Activated CD4-positive, alpha-beta T cell treated with anti-CD3 and anti-CD28 coated beads, Interleukin-2, Interleukin-4, amounts not matched to agents 100 ng/mL and 50 ng/mL, durations not matched to agents 16 hours and 8 hours (primary cell): Measurements from ENCODE around the gene CNKSR1.
A peak's percentile ranks its signal among the peaks of the same experiment; 100 is the strongest.

ENCODE experiments used
- DNase-seq: peaks from one replicate; pipeline ENCODE4 v3.0.0-alpha.2; 2020; ENCODE audit warnings: low spot score

The CNKSR1 gene

DNA sequence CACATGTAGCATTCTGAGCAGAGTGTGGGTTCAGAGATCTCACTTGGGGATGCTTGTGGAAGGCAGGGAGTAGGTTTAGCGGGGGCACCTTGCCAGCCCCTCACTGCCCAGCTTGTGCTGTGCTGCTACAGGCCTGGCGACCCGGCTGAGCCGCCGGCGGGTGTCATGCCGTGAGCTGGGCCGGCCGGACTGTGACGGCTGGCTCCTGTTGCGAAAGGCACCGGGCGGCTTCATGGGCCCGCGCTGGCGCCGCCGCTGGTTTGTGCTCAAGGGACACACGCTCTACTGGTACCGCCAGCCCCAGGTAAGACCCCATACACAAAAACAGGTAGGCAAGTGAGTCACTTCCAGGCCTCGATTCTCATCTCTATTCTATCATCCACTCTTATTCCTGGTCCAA, 7.6 kb downstream of the CNKSR1 start:
- DNase-seq = no peak

DNA sequence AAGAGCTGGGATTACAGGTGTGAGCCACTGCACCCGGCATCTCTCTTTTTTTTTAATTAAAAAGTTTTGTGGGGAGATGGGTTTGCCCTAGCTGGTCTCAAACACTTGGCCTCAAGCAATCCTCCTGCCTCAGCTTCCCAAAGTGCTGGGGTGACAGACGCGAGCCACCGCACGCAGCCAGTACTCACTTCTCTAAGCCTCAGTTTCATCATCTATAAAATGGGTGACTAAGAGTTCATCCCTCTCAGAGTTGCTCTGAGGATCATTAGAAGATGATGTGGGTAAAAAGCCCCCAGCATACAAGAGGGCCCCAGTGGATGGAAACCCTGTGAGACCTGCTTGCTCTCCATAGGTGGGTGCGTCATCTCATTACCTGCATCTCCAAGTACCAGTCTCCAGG, 10.6 kb downstream of the CNKSR1 start:
- DNase-seq = no peak

DNA sequence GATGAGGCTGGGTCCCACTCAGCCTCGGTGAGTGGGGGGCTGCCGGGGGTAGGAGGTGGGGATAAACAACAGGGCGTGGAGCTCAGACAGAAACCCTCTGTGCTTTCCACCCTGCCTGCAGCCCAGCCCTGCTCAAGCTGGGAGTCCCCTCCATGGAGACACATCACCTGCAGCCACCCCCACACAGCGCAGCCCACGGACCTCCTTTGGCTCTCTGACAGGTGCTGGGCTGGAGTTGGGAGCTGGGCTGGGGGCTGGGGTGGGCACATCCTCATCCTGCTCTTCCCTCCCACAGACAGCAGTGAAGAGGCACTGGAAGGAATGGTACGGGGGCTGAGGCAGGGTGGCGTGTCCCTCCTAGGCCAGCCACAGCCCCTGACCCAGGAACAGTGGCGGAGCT, 11.2 kb downstream of the CNKSR1 start:
- no peak for DNase-seq

DNA sequence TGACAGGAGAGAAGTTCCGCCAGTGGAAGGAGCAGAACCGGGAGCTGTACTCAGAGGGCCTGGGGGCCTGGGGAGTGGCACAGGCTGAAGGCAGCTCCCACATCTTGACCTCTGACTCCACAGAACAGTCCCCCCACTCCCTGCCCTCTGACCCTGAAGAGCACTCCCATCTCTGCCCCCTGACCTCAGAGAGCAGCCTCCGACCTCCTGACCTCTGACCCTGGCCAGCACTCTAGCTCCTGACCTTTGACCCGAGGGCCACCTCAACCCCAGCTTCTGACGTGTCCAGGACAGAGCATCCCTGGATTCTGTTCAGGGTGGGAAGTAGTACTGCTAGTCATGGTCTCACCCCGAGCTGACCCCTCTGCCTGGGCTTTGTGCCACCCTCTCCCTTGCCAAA, 12.0 kb downstream of the CNKSR1 start:
- no peak for DNase-seq

DNA sequence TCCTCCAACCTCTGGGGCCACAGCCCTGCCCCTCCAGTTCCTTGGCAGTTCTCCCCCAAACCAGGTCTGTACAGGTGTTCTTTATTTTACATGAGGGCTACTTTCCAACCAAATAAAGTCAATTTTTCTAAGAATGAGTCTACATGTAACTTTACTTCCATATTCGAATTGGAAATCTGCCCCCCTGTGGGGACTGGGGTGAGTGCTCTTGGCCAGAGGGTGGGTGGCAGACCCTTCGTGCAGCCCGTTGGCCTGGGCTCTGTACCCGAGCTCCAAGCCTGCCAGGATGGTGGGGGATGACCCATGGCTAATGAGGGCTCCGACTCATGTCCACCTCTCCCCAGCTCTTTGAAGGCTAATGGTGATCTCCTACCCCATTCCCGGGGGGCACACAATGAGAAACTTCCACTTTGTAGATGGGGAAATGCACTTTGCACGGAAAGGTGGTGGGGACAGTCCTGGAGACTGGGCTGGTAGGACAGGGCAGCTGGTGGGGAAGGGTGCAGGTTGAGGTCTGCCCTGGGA, 12.5 kb downstream of the CNKSR1 start:
- DNase-seq = no peak

DNA sequence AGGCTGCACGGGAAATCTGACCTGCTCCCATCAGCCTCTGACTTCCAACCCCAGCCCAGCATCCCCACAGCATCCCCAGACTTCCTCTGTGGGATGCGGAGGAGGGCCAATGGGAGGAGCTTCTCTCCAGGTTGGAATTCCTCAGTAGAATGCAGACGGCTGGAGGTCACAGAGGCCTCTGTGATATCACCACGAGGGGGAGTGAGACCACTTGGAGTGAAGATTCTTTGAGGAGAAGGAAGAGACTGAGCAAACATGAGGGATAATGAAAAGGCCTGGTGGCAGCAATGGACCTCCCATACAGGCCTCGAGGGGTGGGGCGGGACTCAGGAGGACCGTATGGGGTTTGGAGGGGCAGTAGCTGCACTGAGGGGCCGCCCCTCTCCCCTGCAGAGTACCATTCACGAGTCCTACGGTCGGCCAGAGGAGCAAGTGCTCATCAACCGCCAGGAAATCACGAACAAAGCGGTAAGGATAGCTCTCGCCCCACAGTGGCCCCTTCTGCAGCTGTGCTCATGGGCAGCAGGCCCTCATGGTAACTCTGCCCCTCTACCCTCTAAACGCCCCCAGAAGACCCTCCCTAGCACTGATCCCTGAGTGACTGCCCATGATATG, 13.2 kb downstream of the CNKSR1 start, which contains the start of gene CATSPER4:
CATSPER4 (plus strand) TSS at position 230 of the 615 bp plus-strand sequence; CDS start at position 256, 26 bp downstream.
- no peak for DNase-seq

DNA sequence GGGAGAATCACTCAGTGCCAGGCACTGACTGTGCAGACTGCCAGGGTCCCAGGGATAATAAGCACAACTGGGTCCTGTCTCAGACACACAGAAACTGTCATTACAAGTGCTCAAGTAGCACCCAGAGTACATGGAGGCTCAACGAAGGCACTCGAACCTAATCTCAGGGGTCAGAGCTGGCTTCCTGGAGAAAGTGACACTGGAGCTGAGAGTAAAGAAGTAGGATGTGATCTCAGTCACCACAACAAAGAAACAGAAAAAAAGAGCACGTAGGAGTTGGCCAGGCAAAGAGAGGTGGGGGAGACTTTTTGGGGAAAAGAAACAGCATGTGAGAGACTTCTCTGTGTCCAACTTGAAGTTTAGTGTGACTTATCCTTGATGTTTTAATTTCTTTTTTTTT, 14.4 kb downstream of the CNKSR1 start:
- DNase-seq = no peak

DNA sequence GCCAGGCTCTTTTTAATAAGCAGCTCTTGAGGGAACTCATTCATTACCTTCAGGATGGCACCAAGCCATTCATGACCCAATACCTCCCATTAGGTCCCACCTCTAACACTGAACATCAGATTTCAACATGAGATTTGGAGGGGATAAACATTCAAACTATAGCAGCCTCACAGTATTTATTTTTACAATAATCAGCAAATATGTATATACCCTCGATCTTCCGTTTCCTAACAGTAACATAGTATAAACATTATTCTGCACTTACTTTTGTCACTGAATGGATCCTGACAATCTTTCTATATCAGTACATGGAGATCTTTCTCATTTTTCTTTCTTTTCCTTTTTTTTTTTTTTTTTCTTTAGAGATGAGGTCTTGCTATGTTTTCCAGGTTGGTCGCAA, 18.5 kb downstream of the CNKSR1 start:
- DNase-seq = no peak

DNA sequence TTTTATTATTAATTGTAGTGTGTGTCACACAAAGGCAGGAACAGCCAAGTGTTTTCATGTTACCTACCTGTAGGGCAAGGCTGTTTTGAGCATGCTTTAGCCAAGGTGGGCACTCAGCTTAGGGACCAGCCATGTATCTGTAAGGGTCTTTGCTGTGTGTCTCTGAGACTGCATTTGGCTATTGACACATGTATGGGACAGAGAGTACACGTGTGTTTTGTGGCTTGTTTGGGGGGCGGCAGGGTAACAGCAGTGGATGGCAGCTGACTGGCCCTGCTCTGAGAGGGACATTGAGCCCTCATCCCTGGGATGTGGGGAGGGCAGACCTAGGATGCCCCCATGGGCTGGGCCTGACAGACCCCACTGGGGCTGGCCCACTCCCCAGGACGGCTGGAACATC, 20.0 kb downstream of the CNKSR1 start:
- no peak for DNase-seq

DNA sequence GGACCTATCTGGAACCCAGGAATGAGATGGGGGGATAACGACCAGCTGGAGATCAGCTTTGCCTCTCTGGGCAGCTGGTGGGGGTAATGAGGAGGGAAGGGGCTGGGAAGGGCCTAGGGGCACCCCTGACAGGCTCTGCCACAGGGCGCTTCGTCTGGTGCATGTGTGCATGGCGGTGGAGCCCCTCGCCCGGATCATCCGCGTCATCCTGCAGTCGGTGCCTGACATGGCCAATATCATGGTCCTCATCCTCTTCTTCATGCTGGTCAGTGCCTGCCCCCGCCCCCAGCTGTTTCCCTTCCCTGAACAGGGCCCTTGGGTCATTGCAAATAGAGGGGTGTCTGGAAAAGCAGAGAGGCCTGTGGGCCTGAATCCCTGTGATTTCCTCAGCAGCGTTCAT, 20.5 kb downstream of the CNKSR1 start:
- no peak for DNase-seq

DNA sequence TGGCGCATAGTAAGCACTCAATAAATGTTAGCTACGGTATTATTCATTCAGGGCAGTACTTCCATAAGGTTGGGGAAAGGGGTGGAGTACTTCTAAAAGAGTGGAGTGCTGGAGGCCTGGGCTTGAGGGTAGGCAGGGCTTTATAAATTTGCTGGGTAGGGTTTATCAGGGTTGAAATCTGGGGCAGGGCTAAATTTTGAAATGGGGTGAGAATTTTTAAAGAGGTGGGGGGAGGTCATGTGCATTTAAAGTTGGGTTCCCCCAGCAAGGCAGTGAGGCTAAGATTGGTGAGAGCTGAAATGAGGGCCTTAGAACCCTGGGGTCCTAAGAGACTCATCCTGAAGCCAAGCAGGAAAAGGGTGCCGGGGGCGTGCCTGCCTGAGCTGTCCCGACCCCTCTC, 23.1 kb downstream of the CNKSR1 start:
- DNase-seq = no peak

DNA sequence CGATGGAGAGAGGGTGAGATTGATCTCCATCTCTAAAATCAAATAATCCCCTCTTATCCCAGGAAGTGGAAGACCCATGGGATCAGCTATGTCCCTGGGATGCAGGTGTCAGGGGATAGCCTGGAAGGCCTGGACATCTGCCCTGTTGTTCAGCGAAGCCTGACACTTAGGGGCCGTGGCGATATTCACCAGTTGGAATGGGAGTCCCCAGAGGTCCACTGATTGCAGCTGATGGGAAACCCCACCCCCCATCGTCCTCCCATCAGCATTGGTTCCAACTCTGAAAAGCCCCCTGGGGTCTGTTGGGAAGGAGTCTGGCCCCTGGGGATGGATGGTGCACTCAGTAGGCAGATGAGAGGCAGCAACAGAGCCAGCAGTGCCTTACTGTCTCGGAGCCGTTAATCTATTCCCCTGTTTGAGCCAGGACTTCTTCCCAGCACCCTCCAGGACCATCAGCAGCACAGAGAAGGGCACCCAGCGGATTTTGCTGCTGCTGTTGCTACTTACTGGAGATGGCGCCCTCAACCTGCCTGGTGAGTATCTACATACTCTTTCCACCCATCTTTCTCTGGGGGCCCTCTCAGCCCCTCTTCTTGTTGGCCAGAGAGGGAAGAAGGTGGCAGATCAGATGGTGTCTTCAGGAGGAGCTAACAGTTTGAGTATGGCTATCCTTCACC, 26.5 kb downstream of the CNKSR1 start:
- no peak for DNase-seq

DNA sequence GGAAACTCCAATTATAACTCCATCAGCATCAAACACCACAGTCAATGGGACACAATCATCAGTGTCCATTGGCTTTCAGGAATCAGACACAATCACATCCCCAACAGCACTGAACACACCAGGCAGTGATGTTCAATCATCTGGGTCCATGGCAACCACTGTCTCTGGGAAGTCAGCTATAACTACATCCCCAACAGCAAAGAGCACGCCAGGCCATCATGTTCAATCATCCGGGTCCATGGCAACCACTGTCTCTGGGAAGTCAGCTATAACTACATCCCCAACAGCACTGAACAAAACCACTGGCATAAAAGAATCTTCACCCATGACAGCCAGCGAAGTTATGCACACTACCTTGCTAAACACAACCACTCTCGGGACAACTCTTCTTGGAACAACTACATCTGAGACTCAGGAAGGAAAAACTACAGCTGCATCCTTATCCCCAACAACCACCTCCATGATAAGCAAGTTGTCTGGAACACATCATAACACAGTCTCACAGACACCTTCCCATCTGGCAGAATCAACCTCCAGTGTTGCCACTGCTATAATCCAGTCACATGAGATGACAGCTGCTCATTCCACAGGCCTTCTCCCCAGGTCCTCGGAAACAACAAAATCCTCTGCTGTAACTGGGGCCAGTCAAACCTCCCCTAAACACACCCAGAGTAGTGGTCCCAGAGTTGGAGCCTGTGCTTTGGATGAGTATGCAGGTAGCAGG, 33.0 kb downstream of the CNKSR1 start:
- DNase-seq = no peak

DNA sequence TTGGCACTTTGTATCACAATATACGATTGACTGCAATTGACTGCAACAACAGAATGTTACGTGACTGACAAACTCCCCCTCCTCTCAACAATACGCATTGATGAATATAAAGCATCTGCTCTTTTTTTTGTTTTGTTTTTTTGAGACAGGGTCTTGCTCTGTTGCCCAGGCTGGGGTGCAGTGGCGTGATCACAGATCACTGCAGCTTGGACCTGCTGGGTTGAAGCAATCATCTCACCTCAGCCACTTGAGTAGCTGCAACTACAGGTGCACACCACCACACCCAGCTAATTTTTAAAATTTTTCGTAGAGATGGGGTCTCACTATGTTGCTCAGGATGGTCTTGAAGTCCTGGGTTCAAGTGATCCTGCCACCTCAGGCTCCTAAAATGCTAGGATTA, 35.4 kb downstream of the CNKSR1 start:
- DNase-seq = no peak

DNA sequence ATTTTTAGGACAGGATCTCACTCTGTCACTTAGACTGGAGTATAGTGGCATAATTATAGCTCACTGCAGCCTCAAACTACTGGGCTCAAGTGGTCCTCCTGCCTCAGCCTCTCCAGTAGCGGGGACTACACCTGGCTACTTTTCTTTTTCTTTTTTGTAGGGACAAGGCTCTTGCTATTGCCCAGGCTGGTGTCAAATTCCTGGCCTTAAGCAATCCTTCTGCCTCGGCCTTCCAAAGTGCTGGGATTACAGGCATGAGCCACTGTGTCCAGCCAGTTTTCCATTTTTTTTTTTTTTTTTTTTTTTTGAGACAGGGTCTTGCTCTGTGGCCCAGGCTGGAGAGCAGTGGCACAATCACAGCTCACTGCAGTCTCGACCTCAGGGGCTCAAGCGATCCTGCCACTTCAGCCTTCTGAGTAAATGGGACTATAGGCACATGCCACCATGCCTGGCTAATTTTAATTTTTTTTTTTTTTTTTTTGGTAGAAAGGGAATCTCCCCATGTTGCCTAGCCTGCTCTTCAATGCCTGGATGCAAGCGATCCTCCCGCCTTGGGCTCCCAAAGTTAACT, 36.1 kb downstream of the CNKSR1 start:
- DNase-seq = no peak

DNA sequence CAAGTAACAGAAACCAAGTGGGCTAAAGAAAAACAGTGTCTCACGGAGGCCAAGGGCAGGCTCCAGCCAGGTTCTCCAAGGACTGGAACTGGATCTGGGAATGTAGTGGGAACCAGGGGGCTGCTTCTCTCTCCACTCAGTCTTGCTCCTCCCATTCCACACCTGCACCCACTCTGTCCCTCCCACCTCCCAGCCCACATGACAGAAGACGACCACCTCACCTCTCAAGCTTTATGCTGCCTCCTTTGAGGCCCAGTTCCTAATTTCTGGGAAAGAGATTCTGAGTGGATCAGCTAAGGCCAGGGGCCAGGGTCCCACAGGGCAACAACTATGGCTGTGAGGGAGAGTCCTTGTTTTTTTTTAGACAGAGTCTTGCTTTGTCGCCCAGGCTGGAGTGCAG, 38.0 kb downstream of the CNKSR1 start:
- DNase-seq = no peak

DNA sequence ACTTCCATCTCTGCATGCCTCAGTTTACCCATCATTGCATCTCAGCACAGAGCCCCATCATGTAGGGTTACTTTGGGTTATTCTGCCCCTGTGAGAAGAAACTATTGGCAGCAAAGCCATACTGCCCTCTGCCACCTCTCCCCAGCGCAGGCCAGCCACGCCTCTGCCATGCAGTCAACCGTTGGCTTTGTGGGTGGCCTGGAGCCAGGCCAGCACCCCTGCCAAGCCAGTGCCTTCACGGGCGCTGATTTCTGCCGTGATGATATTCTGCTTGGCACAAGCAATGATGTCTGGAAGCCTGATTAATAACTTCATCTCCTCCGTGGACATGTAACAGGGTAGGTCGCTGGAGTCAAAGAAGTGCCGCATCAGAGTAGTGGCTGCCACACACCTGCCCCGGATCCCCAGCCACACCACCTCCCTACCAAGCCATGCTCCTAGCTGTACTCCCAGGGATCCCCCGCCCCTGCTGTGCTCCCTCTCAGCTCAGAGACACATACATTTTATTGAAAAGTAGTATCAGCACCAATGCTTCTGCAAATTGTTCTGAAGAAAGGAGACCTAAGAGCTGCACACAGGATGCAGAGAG, 41.7 kb downstream of the CNKSR1 start:
- no peak for DNase-seq

DNA sequence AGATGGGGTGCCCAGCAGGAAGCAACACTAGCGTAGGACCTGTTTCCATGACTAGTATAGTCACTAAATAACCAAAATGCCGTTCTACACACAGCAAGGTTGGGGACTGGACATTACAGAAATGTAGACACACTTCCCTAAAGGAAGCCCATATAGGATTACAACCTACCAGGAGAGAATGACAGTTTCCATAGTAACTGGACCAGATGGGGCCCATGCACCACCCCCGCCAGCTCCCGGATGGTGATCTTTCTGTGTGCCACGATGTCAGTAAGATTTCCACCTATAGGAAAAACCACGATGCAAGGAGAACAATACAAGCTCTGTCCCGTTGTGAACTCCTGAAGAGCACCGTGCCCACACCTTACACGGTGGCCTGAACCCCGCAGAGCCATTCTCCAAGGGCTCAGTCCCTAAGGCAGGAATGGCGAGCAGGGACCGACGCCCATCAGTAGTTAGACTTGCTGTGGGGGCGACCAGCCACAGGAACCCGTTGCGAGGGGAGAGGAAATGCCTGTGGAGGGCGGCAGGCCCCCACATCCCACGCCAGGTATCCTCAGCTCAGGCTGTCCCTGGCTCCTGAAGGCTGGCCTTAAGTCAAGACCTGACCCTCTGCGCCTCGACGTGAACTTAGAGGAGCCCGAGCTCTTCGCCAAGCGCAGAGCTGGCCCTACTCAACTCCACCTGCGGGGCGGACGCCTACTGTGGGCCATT, 43.1 kb downstream of the CNKSR1 start:
- no peak for DNase-seq

DNA sequence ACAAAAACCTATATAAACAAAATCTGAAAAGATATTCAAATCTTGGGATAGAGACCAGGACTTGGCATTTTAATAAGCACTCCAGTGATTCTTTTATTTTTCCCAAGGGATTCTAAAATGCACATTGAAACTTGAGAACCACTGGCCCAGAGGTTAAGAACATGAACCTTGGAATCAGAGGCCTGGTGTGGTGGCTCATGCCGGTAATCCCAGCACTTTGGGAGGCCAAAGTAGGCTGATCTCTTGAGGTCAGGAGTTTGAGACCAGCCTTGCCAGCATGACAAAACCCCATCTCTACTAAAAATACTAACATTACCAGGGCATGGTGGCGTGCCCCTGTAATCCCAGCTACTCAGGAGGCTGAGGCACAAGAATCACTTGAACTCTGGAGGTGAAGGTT, 43.8 kb downstream of the CNKSR1 start:
- DNase-seq = no peak

DNA sequence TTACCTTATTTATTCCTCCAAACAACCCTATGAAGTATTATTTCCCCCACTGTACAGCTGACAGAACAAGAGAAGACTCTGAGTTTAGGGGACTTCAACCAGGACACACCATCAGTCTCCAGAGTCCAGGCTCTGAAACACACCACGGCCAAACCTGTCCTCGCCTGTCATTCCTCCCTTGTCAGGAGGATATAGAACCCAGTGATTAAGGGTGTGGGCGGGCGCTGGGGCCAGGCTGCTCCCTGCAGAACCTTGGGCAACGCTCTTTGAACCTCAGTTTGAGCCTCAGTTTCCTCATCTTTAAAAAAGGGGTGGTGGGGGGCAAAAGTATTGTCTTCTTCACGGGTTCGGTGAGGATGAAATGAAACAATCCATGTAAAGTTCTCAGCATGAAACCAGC, 47.3 kb downstream of the CNKSR1 start:
- DNase-seq = no peak

DNA sequence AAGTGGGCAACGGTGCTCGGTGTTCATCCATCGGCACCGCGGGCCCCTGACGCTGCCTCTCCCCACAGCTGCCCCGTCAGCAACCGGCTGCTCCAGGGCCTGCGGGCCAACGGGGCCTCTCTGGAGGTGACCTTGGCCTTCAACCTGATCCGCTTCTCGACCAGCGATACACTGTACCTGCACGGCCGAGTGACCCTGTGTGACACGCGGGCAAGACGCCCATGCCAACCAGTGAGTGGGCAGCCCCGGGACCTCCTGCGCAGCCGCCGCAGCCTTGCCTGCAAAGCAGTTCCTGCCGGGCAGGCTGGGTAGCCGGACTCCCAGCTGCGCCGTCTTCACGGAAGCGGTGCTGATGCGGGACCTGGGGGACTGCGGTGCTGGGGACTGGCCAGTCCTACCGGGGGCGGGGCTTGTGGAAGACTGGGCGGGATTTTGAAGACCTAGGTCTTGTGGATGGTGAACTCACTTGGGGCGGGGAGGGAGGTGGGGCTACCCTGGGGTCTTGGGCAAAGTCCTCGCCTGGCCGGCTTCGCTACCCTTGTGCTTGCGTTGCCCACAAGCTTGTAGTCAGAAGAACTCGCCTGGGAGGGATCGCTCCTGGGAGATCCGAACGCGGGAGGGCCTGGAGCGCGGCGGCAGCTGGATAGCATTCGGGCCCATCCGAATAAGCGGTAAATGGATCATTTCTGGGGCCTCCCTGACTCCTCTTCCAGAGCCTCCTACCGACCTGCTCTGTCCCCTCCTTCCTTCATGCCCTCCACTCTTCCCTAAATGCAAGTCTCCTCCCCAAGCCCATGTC, 47.9 kb downstream of the CNKSR1 start:
- DNase-seq = peak; percentile 30
